K562 (cell line): ENCODE measurements around the gene ISL1. TPM values are rescaled to one million over a fixed set of nuclear protein-coding genes. Genes with fewer than 3 reads are reported as not detected.

Experiments used
- ATAC-seq: fragments of 200-7000 bp; cut with Tn5 transposase; 3 replicates; pipeline ENCODE4 v1.9.1; 2020; ENCODE audit warnings: moderate library complexity
- BruUV-seq: library from RNA; stranded (reverse); fragments of 400-500 nt; replicated peaks from 2 replicates; lab custom pipeline; 2021; lab: Mats Ljungman, UMichigan
- CTCF ChIA-PET: fragments of 300-600 bp; formaldehyde crosslinking; extraction: SDS; loops from one replicate; lab custom pipeline; 2021; ENCODE audit warnings: low intra/inter-chr PET ratio; lab: Yijun Ruan, JAX
- POLR2A ChIA-PET: fragments of 300-600, 350-650 bp; sonication (Branson Sonifier 250); formaldehyde crosslinking; extraction: SDS; loops from one replicate; lab custom pipeline; 2021; ENCODE audit warnings: antibody characterized with exemption, inconsistent platforms; lab: Yijun Ruan, JAX
- DNase-seq, 4 experiments: peaks; one replicate each; pipeline versions ENCODE4 v3.0.0 to v3.0.0-alpha.2; 2011 to 2018; ENCODE audit warnings: low spot score in 3 of 4, mixed read lengths in 3 of 4; ENCODE audit errors: extremely low read depth in 1 of 4
- FAIRE-seq: peaks from 2 replicates; lab custom pipeline; 2011; peaks lifted over from hg19 to GRCh38; lab: Jason Lieb, UNC
- H2AFZ ChIP-seq: 2 replicates; pipeline ENCODE4 v1.6.0; 2011; ENCODE audit warnings: low read depth, low read length, control low read depth, inconsistent platforms
- H3K27ac ChIP-seq: fragments of 200-600 bp; 3 replicates; pipeline ENCODE4 v1.8.0; 2011; ENCODE audit warnings: low read depth, mild to moderate bottlenecking, control low read depth, inconsistent platforms, low read length, moderate library complexity, mixed read lengths; ENCODE audit errors: extremely low read depth
- H3K27me3 ChIP-seq, 2 experiments: fragments of 300-600 bp in 1 of 2; 2 replicates in 1 of 2; 3 replicates in 1 of 2; pipeline versions ENCODE4 v1.6.0 to v1.8.0; 2011; ENCODE audit warnings: inconsistent platforms in 2 of 2, low read length in 2 of 2, mild to moderate bottlenecking in 1 of 2, mixed read lengths in 1 of 2, moderate library complexity in 1 of 2; ENCODE audit not compliant: control insufficient read depth in 2 of 2, insufficient read depth in 2 of 2
- H3K36me3 ChIP-seq: fragments of 300-600 bp; 3 replicates; pipeline ENCODE4 v1.8.0; 2011; ENCODE audit warnings: mild to moderate bottlenecking, low read length, inconsistent platforms; ENCODE audit not compliant: control insufficient read depth, insufficient read depth
- H3K4me1 ChIP-seq, 2 experiments: fragments of 200-600 bp in 1 of 2; replicated peaks in 1 of 2; 2 replicates in 1 of 2; 3 replicates in 1 of 2; pipeline versions ENCODE4 v1.5.1 to v1.8.0; 2011; ENCODE audit warnings: inconsistent platforms in 2 of 2, low read length in 2 of 2, mild to moderate bottlenecking in 1 of 2, mixed read lengths in 1 of 2, moderate library complexity in 1 of 2; ENCODE audit not compliant: control insufficient read depth in 2 of 2, insufficient read depth in 2 of 2
- H3K4me2 ChIP-seq: 2 replicates; pipeline ENCODE4 v1.6.1; 2011; ENCODE audit warnings: low read length, control low read depth, inconsistent platforms, mixed read lengths; ENCODE audit not compliant: insufficient read depth
- H3K4me3 ChIP-seq: fragments of 200-600 bp; sonication (generic), shearing (Covaris generic); 2 replicates; pipeline ENCODE4 v1.5.1; 2016; ENCODE audit warnings: control low read depth, inconsistent platforms
- H3K79me2 ChIP-seq: fragments of 200-600 bp; 3 replicates; pipeline ENCODE4 v1.8.0; 2011; ENCODE audit warnings: low read length, inconsistent platforms; ENCODE audit not compliant: control insufficient read depth, insufficient read depth
- H3K9ac ChIP-seq, 2 experiments: 2 replicates each; pipeline versions ENCODE4 v1.6.0 to v1.6.1; 2011; ENCODE audit warnings: low read depth in 2 of 2, low read length in 2 of 2, control low read depth in 1 of 2, inconsistent platforms in 1 of 2, mild to moderate bottlenecking in 1 of 2, mixed read lengths in 1 of 2; ENCODE audit not compliant: insufficient read depth in 1 of 2
- H3K9me1 ChIP-seq: one replicate; pipeline ENCODE4 v1.6.0; 2011; ENCODE audit warnings: inconsistent platforms, mild to moderate bottlenecking, low read length, moderate library complexity; ENCODE audit not compliant: control insufficient read depth, insufficient read depth
- H3K9me3 ChIP-seq: replicated peaks from 2 replicates; pipeline ENCODE4 v1.5.1; 2011; ENCODE audit warnings: low read depth, low read length, inconsistent platforms; ENCODE audit not compliant: control insufficient read depth, insufficient read depth
- H4K20me1 ChIP-seq: replicated peaks from 2 replicates; pipeline ENCODE4 v1.6.1; 2011; ENCODE audit warnings: low read length, inconsistent platforms, mixed read lengths; ENCODE audit not compliant: control insufficient read depth, insufficient read depth
- BDP1 ChIP-seq: IDR thresholded peaks from 3 replicates; pipeline ENCODE4 v1.6.1; 2011; ENCODE audit not compliant: insufficient read length, insufficient read depth
- CBX8 ChIP-seq: fragments of 200-600 bp; sonication (generic); IDR thresholded peaks from 2 replicates; pipeline ENCODE4 v1.6.1; 2012; ENCODE audit warnings: borderline replicate concordance, mixed run types, low read depth, mild to moderate bottlenecking, moderate library complexity, mixed read lengths, low read length, control low read depth, inconsistent platforms; ENCODE audit not compliant: poor library complexity, severe bottlenecking; ENCODE audit errors: extremely low read depth
- EP400 ChIP-seq: fragments of 450-650 bp; IDR thresholded peaks from 2 replicates; pipeline ENCODE4 v1.6.1; 2017; ENCODE audit warnings: antibody characterized with exemption, mild to moderate bottlenecking, moderate library complexity
- HDAC8 ChIP-seq: fragments of 450-650 bp; IDR thresholded peaks from 2 replicates; pipeline ENCODE4 v1.6.1; 2016; ENCODE audit warnings: mild to moderate bottlenecking, missing genetic modification characterization, moderate library complexity, missing compliant biosample characterization
- HOXB6 ChIP-seq: fragments of 250-450 bp; sonication (Bioruptor Pico); IDR thresholded peaks from 2 replicates; pipeline ENCODE4 v1.5.1; 2022; ENCODE audit warnings: mild to moderate bottlenecking, borderline replicate concordance
- MYC ChIP-seq, 2 experiments: fragments of 250-450 bp in 1 of 2; sonication (Bioruptor Pico) in 1 of 2; IDR thresholded peaks; 2 replicates each; pipeline versions ENCODE4 v1.5.1 to v1.6.1; 2012 to 2021; ENCODE audit warnings: low read depth in 2 of 2, borderline replicate concordance in 1 of 2, improper control_type of control experiment in 1 of 2, low read length in 1 of 2, mild to moderate bottlenecking in 1 of 2, moderate library complexity in 1 of 2
- NFE2L1 ChIP-seq: fragments of 450-650 bp; IDR thresholded peaks from 2 replicates; pipeline ENCODE4 v1.6.1; 2016; ENCODE audit warnings: missing genetic modification characterization, low read depth, mild to moderate bottlenecking, missing compliant biosample characterization, moderate library complexity, borderline replicate concordance
- SIX5 ChIP-seq, 2 experiments: IDR thresholded peaks; 2 replicates each; pipeline ENCODE4 v1.6.1; 2011; ENCODE audit warnings: low read length in 2 of 2, borderline replicate concordance in 1 of 2, low read depth in 1 of 2, mild to moderate bottlenecking in 1 of 2, moderate library complexity in 1 of 2; ENCODE audit not compliant: insufficient read depth in 1 of 2
- TBL1XR1 ChIP-seq, 2 experiments: IDR thresholded peaks; 2 replicates each; pipeline ENCODE4 v1.6.1; 2012; ENCODE audit warnings: improper control_type of control experiment in 2 of 2, low read length in 2 of 2, mild to moderate bottlenecking in 1 of 2
- YY1 ChIP-seq, 3 experiments: IDR thresholded peaks; 2 replicates each; pipeline ENCODE4 v1.6.1; 2011; ENCODE audit warnings: low read length in 2 of 3, mild to moderate bottlenecking in 2 of 3, moderate library complexity in 2 of 3, borderline replicate concordance in 1 of 3, control low read depth in 1 of 3, low read depth in 1 of 3; ENCODE audit not compliant: insufficient read depth in 3 of 3, insufficient replicate concordance in 2 of 3, control insufficient read depth in 1 of 3, insufficient read length in 1 of 3; ENCODE audit errors: extremely low read depth in 1 of 3
- ZNF124 ChIP-seq: sonication (generic); formaldehyde crosslinking; IDR thresholded peaks from 2 replicates; pipeline ENCODE4 v1.8.1; 2022; ENCODE audit warnings: missing genetic modification reagents
- ZNF316 ChIP-seq: fragments of 450-650 bp; IDR thresholded peaks from 2 replicates; pipeline ENCODE4 v1.6.1; 2016
- ZNF347 ChIP-seq: fragments of 450-650 bp; formaldehyde crosslinking; IDR thresholded peaks from 2 replicates; pipeline ENCODE4 v1.4.0; 2020; ENCODE audit warnings: low read depth, mild to moderate bottlenecking, moderate library complexity
- ZNF830 ChIP-seq: fragments of 250-450 bp; sonication (Bioruptor Pico); IDR thresholded peaks from 2 replicates; pipeline ENCODE4 v1.5.0; 2021; ENCODE audit warnings: mild to moderate bottlenecking
- WGBS: fragments of 100-300 bp; shearing (Covaris generic); methylation state at CpG from one replicate; pipeline ENCODE4 v1.1.6; 2016; ENCODE audit warnings: low coverage, mixed read lengths; ENCODE audit not compliant: insufficient coverage; ENCODE audit errors: missing lambda C conversion rate; 5-methylcytosine and 5-hydroxymethylcytosine counted together
- in situ Hi-C: fragments of 300-500 bp; cut with MboI; formaldehyde crosslinking; loops from 4 replicates; pipeline ENCODE4 v1.15.0; 2018; ENCODE audit warnings: inconsistent platforms, mixed read lengths
- intact Hi-C: fragments of 100-400 bp; cut with micrococcal nuclease; formaldehyde crosslinking; loops from 2 replicates; pipeline ENCODE4 v1.14.2; 2022
- polyA plus RNA-seq, 8 experiments: library from polyadenylated mRNA; depleted of rRNA in 4 of 8; stranded (reverse) in 5 of 8; unstranded in 3 of 8; fragments of >200 nt; fragmentation: Nextera tagmentation in 2 of 8; fragmentation: Illumina TruSeq in 1 of 8; extraction: Ambion mirVana in 2 of 8; extraction: Trizol in 1 of 8; gene quantifications; 2 replicates each; pipeline versions ENCODE4 v1.2.1 to v1.2.3, GENCODE V29; 2011 to 2014; ENCODE audit warnings: inconsistent platforms in 1 of 8, missing spikeins in 1 of 8
- total RNA-seq, 7 experiments: library from RNA; depleted of rRNA in 6 of 7; stranded (reverse); fragments of >200 nt in 6 of 7; fragmentation: Illumina TruSeq in 2 of 7; extraction: Trizol in 2 of 7; gene quantifications; 2 replicates each; pipeline versions ENCODE4 v1.2.1 to v1.2.3, GENCODE V29; 2011 to 2021; ENCODE audit warnings: low replicate concordance in 1 of 7
- TF ChIP-seq, protein P1 (sequence below): fragments of 250-450 bp; sonication (Bioruptor Pico); IDR thresholded peaks from 2 replicates; pipeline ENCODE4 v1.8.0; 2021; ENCODE audit warnings: moderate library complexity, mild to moderate bottlenecking, inconsistent platforms
- TF ChIP-seq, protein P2 (sequence below): fragments of 250-450 bp; sonication (Bioruptor Pico); IDR thresholded peaks from 2 replicates; pipeline ENCODE4 v1.9.0; 2021; ENCODE audit warnings: mild to moderate bottlenecking

ISL1 gene
- total and polyA plus RNA-seq, 9 of the 15 experiments (the other 6 are each of a cell fraction or from before 2014, with no cell fraction given): not detected

DNA sequence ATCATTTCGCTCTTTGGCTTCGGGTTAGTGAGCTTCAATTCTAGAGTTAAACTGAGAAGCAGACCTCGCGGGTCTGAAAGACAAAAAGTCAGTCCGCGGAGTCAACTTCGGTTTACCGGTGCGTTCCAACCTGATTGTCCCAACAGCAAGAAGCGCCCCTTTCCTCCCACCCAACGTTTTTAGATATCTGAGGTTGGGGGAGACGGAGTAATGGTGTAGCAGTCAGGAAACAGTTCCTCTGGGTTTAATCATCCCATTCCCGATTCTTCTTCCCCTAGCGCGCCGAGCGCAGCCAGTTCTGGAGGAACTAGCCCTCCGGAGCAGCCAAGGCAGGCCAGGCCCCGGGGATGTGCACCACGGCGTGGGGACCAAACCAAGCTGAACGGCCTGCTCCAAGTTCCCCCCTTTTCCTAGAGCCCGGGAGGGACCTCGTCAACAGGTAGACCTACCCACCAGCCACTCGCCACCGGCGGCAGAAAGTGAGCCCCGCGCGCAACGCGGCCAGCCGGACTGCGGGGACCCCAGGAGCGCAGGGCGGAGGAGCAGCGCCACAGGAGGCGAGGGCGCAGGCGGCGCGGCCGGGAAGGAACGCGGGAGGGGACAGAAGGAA is 622 bp upstream of the ISL1 start:
- Histone ChIP-seq H3K9ac (no peak overlapping the region), H3K4me2 (no peak overlapping the region), H3K4me1 (peaks cover 0 to 9% of the 10 kb centered on the region in 2 experiments; a peak in 1 of 5 replicates), H3K36me3 (no peaks in the 10 kb centered on the region), H2AFZ (no peak overlapping the region), H3K79me2 (no peaks in the 10 kb centered on the region), H3K9me1 (no peaks in the 10 kb centered on the region), H3K4me3 (no peak overlapping the region), H3K9me3 (no peaks in the 10 kb centered on the region), H3K27me3 (peaks cover 9 to 28% of the 10 kb centered on the region in 2 experiments; a peak in 4 of 5 replicates), H3K27ac (no peak overlapping the region), H4K20me1 (no peaks in the 10 kb centered on the region)
- intact Hi-C loops (loop anchor here (5.0 kb wide), 1 partner anchor 1275 kb away; no protein-coding TSS in a partner anchor), in situ Hi-C loops (loop anchor here (25.0 kb wide), 1 partner anchor 1280 kb away; no protein-coding TSS in a partner anchor)
- POLR2A ChIA-PET: no interaction called here
- ATAC-seq: peak; percentile 49
- 3% methylated on average over 40 of the region's 45 CpGs for WGBS
- DNase-seq: no peak
- CTCF ChIA-PET: no interaction called here
- no TSS peak for BruUV-seq
- FAIRE-seq: no peak
- no peak for TF ChIP-seq NFE2L1 (tag)
- TF ChIP-seq BDP1: no peak
- TF ChIP-seq, protein P1, sequence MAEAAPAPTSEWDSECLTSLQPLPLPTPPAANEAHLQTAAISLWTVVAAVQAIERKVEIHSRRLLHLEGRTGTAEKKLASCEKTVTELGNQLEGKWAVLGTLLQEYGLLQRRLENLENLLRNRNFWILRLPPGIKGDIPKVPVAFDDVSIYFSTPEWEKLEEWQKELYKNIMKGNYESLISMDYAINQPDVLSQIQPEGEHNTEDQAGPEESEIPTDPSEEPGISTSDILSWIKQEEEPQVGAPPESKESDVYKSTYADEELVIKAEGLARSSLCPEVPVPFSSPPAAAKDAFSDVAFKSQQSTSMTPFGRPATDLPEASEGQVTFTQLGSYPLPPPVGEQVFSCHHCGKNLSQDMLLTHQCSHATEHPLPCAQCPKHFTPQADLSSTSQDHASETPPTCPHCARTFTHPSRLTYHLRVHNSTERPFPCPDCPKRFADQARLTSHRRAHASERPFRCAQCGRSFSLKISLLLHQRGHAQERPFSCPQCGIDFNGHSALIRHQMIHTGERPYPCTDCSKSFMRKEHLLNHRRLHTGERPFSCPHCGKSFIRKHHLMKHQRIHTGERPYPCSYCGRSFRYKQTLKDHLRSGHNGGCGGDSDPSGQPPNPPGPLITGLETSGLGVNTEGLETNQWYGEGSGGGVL (CRISPR knock-in tag): no peak
- no peak for TF ChIP-seq ZNF316
- no peak for TF ChIP-seq HOXB6
- TF ChIP-seq EP400: no peak
- TF ChIP-seq CBX8: no peak
- no peak for TF ChIP-seq SIX5 (IDR thresholded peaks at IDR 0.05; ENCODE audit: borderline replicate concordance in 1 of 2, insufficient read depth in 1 of 2, low read depth in 1 of 2, low read length in 2 of 2)
- no peak for TF ChIP-seq TBL1XR1 (IDR thresholded peaks at IDR 0.05; ENCODE audit: low read length in 2 of 2)
- no peak for TF ChIP-seq ZNF830
- no peak for TF ChIP-seq HDAC8 (tag)
- no peak for TF ChIP-seq ZNF347
- TF ChIP-seq YY1 (IDR thresholded peaks at IDR 0.05; ENCODE audit: borderline replicate concordance in 1 of 3, control insufficient read depth in 1 of 3, extremely low read depth in 1 of 3, insufficient read depth in 3 of 3, insufficient read length in 1 of 3, insufficient replicate concordance in 2 of 3, low read depth in 1 of 3, low read length in 2 of 3): no peak
- TF ChIP-seq, protein P2, sequence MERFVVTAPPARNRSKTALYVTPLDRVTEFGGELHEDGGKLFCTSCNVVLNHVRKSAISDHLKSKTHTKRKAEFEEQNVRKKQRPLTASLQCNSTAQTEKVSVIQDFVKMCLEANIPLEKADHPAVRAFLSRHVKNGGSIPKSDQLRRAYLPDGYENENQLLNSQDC (CRISPR knock-in tag): no peak
- no peak for TF ChIP-seq ZNF124 (CRISPR knock-in tag)
- no peak for TF ChIP-seq MYC (IDR thresholded peaks at IDR 0.05; ENCODE audit: low read depth, low read length)
- no peak for TF ChIP-seq MYC (CRISPR knock-in tag; IDR thresholded peaks at IDR 0.05; ENCODE audit: borderline replicate concordance, low read depth)
